Measurements from ENCODE around the gene CSTF1.
"Not testable (repeated sequence)": the region's sequence is repeated elsewhere in the genome, so short reads cannot be mapped to it uniquely, and the experiment has no call there.

Gene CSTF1

GRCh38 chr20:56371977-56372376 is 20.5 kb upstream of the CSTF1 start:
- DNase-seq = no peak

- DNase-seq = peak; percentile 20
These were observed 19.6 kb upstream of the CSTF1 start for GRCh38 chr20:56372850-56373249.

- peak; percentile 82 for DNase-seq
These were observed 18.5 kb upstream of the CSTF1 start for GRCh38 chr20:56373942-56374341.

- no peak for DNase-seq
These were observed 16.1 kb upstream of the CSTF1 start for GRCh38 chr20:56376331-56376730.

- DNase-seq = no peak
These were observed 14.1 kb upstream of the CSTF1 start for GRCh38 chr20:56378386-56378785.

- no peak for DNase-seq
These were observed 12.1 kb upstream of the CSTF1 start for GRCh38 chr20:56380375-56380774.

GRCh38 chr20:56381501-56381900 is 10.9 kb upstream of the CSTF1 start:
- DNase-seq = no peak

GRCh38 chr20:56382696-56383095 is 9.7 kb upstream of the CSTF1 start:
- no peak for DNase-seq

- DNase-seq = no peak
These were observed 9.1 kb upstream of the CSTF1 start for GRCh38 chr20:56383334-56383733.

- DNase-seq = no peak
These were observed 7.3 kb upstream of the CSTF1 start for GRCh38 chr20:56385130-56385529.

GRCh38 chr20:56386219-56386618 is 6.2 kb upstream of the CSTF1 start:
- no peak for DNase-seq

GRCh38 chr20:56388882-56389281 is 3.6 kb upstream of the CSTF1 start:
- no peak for DNase-seq

GRCh38 chr20:56389807-56390206 is 2.6 kb upstream of the CSTF1 start:
- DNase-seq = no peak

- DNase-seq = not testable (repeated sequence)
These were observed 2.0 kb upstream of the CSTF1 start for GRCh38 chr20:56390396-56390795.

GRCh38 chr20:56391037-56391436 is 1.4 kb upstream of the CSTF1 start:
- peak; percentile 23 for DNase-seq

GRCh38 chr20:56391596-56392131 is 781 bp upstream of the CSTF1 start:
- peak; percentile 32 for DNase-seq

- DNase-seq = peak; percentile 58
These were observed 537 bp downstream of the CSTF1 start for GRCh38 chr20:56392881-56393482.

- DNase-seq = no peak
These were observed 1.2 kb downstream of the CSTF1 start for GRCh38 chr20:56393653-56394052.

- DNase-seq = no peak
These were observed 2.7 kb downstream of the CSTF1 start for GRCh38 chr20:56395166-56395565.

GRCh38 chr20:56400001-56400640 is 7.7 kb downstream of the CSTF1 start:
- DNase-seq = peak; percentile 93

- DNase-seq = no peak
These were observed 11.0 kb downstream of the CSTF1 start for GRCh38 chr20:56403465-56403864.

- DNase-seq = not testable (repeated sequence)
These were observed 12.9 kb downstream of the CSTF1 start for GRCh38 chr20:56405356-56405755.

GRCh38 chr20:56406910-56407309 is 14.5 kb downstream of the CSTF1 start:
- DNase-seq = no peak

GRCh38 chr20:56409521-56409920 is 17.1 kb downstream of the CSTF1 start:
- DNase-seq = peak; percentile 54

- DNase-seq = no peak
These were observed 17.5 kb downstream of the CSTF1 start for GRCh38 chr20:56409956-56410355.
